Type B pancreatic cell (in vitro differentiated cells): ENCODE measurements around the gene TAP2. TPM values are rescaled to one million over a fixed set of nuclear protein-coding genes. Genes with fewer than 3 reads are reported as not detected.

Experiments used
- DNase-seq: peaks from one replicate; pipeline ENCODE4 v3.0.0; 2021; ENCODE audit warnings: mixed read lengths; ENCODE audit not compliant: unreplicated experiment; ENCODE audit errors: extremely low spot score
- H3K27ac Mint-ChIP-seq: 2 replicates; pipeline ENCODE4 v1.8.0; 2021; ENCODE audit warnings: mild to moderate bottlenecking, mixed read lengths
- H3K27me3 Mint-ChIP-seq: 2 replicates; pipeline ENCODE4 v1.8.0; 2021; ENCODE audit warnings: mixed read lengths
- H3K36me3 Mint-ChIP-seq: 2 replicates; pipeline ENCODE4 v1.8.0; 2021; ENCODE audit warnings: mixed read lengths
- H3K4me1 Mint-ChIP-seq: one replicate; pipeline ENCODE4 v1.8.0; 2021; ENCODE audit warnings: mixed read lengths; ENCODE audit not compliant: unreplicated experiment
- H3K4me3 Mint-ChIP-seq: 2 replicates; pipeline ENCODE4 v1.8.0; 2021; ENCODE audit warnings: mild to moderate bottlenecking, mixed read lengths
- H3K9me3 Mint-ChIP-seq: 2 replicates; pipeline ENCODE4 v1.8.0; 2021; ENCODE audit warnings: mixed read lengths
- CTCF ChIP-seq: fragments of 200-600 bp; sonication (generic); conservative IDR thresholded peaks from 2 replicates; pipeline ENCODE4 v1.5.0; 2021; ENCODE audit warnings: antibody characterized with exemption, mild to moderate bottlenecking
- total RNA-seq: library from RNA; stranded (reverse); gene quantifications from 2 replicates; pipeline ENCODE4 v1.2.1, GENCODE V29; 2021; ENCODE audit warnings: low replicate concordance

Gene TAP2
- total RNA-seq, 1 donor from 2014 or later = 22.0 TPM

DNA sequence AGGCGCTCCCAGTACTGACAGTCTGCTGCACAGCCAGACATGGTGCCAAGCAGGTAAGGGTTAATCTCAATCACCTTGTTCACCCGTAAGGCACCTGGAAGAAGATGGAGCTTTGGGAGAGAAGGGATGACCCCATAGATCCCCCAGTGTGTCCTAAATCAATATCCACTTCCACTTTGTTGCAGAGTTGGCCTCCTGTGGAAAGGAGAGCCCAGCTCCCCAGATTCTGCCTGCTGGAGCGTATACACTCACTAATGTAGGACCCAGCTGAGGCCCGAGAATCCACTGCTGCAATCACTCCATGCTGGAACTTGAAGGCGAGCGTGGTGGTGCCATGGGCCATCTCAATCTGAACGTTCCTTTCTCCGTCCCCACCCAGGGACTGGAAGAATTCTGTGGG is 4.2 kb upstream of the TAP2 start:
- TF ChIP-seq CTCF = no peak
- H3K4me1 Mint-ChIP-seq = peaks cover 8% of the 10 kb centered on the region
- H3K9me3 Mint-ChIP-seq = no peaks in the 10 kb centered on the region
- H3K36me3 Mint-ChIP-seq = no peaks in the 10 kb centered on the region
- no peak overlapping the region for H3K27ac Mint-ChIP-seq
- peak overlapping the region; percentile 96 for H3K4me3 Mint-ChIP-seq
- no peak for DNase-seq
- H3K27me3 Mint-ChIP-seq = peaks cover 59% of the 10 kb centered on the region

- Mint-ChIP-seq H3K4me1 (peaks cover 8% of the 10 kb centered on the region), H3K27ac (no peak overlapping the region), H3K36me3 (peaks cover under 1% of the 10 kb centered on the region), H3K27me3 (peaks cover 56% of the 10 kb centered on the region), H3K9me3 (no peaks in the 10 kb centered on the region), H3K4me3 (peak overlapping the region; percentile 62)
- TF ChIP-seq CTCF = no peak
- no peak for DNase-seq
Measured at GRCh38 chr6:32842021-32842650, 3.6 kb upstream of the TAP2 start.

- no peak for TF ChIP-seq CTCF
- Mint-ChIP-seq H3K4me1 (peaks cover 8% of the 10 kb centered on the region), H3K36me3 (peaks cover 3% of the 10 kb centered on the region), H3K9me3 (no peaks in the 10 kb centered on the region), H3K4me3 (peak overlapping the region; percentile 12), H3K27me3 (peaks cover 52% of the 10 kb centered on the region), H3K27ac (no peak overlapping the region)
- no peak for DNase-seq
Measured at GRCh38 chr6:32840604-32841246, 2.2 kb upstream of the TAP2 start.

DNA sequence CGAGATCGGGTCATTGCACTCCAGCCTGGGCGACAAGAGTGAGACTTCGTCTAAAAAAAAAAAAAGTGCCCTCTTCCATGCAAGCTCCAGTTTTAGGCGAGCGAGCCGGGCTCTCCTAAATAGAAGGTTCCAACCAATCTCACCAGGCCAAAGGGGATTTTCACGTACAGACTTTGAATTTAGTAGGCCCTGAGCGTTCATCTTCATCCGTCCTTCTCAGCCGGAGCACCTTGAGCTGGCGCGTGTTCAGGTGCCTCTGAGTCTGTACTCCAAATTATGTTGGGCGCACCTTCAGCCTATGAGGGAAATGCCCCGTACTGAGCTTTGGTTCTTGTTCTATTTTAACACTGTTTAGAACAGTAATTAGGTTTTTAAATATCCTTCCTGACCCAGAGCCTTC is 817 bp upstream of the TAP2 start:
- DNase-seq = no peak
- Mint-ChIP-seq H3K36me3 (peaks cover 3% of the 10 kb centered on the region), H3K4me3 (no peak overlapping the region), H3K4me1 (peaks cover 7% of the 10 kb centered on the region), H3K27ac (no peak overlapping the region), H3K9me3 (no peaks in the 10 kb centered on the region), H3K27me3 (peaks cover 39% of the 10 kb centered on the region)
- TF ChIP-seq CTCF = no peak

DNA sequence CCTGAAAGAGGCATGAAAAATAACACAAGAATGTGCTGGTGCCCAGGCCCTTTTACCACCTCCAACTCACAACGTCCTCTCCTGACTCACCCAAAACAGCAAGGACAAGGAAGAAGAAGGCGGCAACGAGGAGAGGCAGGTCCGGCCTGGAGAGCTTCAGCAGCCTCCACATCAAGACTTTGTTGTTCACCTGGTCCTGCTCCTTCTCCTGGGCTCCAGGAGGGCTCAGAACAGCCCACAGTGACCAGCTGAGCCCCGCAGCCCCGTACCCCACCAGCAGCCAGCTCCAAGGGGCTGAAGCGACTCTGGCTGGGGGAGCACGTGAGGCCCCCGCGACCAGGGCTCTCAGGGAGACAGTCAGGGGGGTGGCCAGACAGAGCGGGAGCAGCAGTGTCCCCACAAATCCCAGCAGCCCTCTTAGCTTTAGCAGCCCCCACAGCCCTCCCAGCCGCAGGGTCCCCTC is 857 bp downstream of the TAP2 start:
- H3K4me3 Mint-ChIP-seq = peak overlapping the region; percentile 94
- peaks cover 27% of the 10 kb centered on the region for H3K27me3 Mint-ChIP-seq
- DNase-seq = no peak
- no peaks in the 10 kb centered on the region for H3K4me1 Mint-ChIP-seq
- H3K27ac Mint-ChIP-seq = peak overlapping the region; percentile 27
- H3K36me3 Mint-ChIP-seq = peaks cover 9% of the 10 kb centered on the region
- no peak for TF ChIP-seq CTCF
- no peaks in the 10 kb centered on the region for H3K9me3 Mint-ChIP-seq
